GM12878 (cell line): ENCODE data around the gene CDKN1B. TPM values are rescaled to one million over a fixed set of nuclear protein-coding genes. Genes with fewer than 3 reads are reported as not detected.

ENCODE experiments used
- BCL3 ChIP-seq: IDR thresholded peaks from 2 replicates; pipeline ENCODE4 v1.6.1; 2011; ENCODE audit warnings: borderline replicate concordance, low read depth, mild to moderate bottlenecking, moderate library complexity, low read length; ENCODE audit not compliant: insufficient read depth, poor library complexity, severe bottlenecking
- EGR1 ChIP-seq, 2 experiments: IDR thresholded peaks; 1 replicate in 1 of 2; 2 replicates in 1 of 2; pipeline ENCODE4 v1.6.1; 2011 to 2012; ENCODE audit warnings: low read depth in 2 of 2, low read length in 2 of 2, borderline replicate concordance in 1 of 2, mild to moderate bottlenecking in 1 of 2, moderate library complexity in 1 of 2
- HDGF ChIP-seq: fragments of 450-650 bp; IDR thresholded peaks from 2 replicates; pipeline ENCODE4 v1.6.1; 2016; ENCODE audit warnings: antibody characterized with exemption
- HSF1 ChIP-seq: fragments of 150-350 bp; IDR thresholded peaks from 2 replicates; pipeline ENCODE4 v1.6.1; 2014; ENCODE audit warnings: mild to moderate bottlenecking, low read depth, low read length
- IRF3 ChIP-seq: fragments of 450-650 bp; IDR thresholded peaks from 2 replicates; pipeline ENCODE4 v1.6.1; 2014; ENCODE audit warnings: mild to moderate bottlenecking
- KLF5 ChIP-seq: fragments of 450-650 bp; IDR thresholded peaks from 2 replicates; pipeline ENCODE4 v1.6.1; 2014; ENCODE audit warnings: mild to moderate bottlenecking; ENCODE audit not compliant: partially characterized antibody
- LARP7 ChIP-seq: fragments of 450-650 bp; IDR thresholded peaks from 2 replicates; pipeline ENCODE4 v1.6.1; 2017; ENCODE audit warnings: mild to moderate bottlenecking
- RAD21 ChIP-seq: IDR thresholded peaks from 2 replicates; pipeline ENCODE4 v1.6.1; 2011; ENCODE audit warnings: mild to moderate bottlenecking, low read depth, low read length, moderate library complexity; ENCODE audit not compliant: insufficient read depth
- SMARCA5 ChIP-seq: fragments of 450-650 bp; IDR thresholded peaks from 2 replicates; pipeline ENCODE4 v1.6.1; 2017; ENCODE audit warnings: mild to moderate bottlenecking
- STAT1 ChIP-seq: fragments of 450-650 bp; conservative IDR thresholded peaks from 2 replicates; pipeline ENCODE4 v1.6.1; 2014; ENCODE audit warnings: antibody characterized with exemption, mild to moderate bottlenecking
- TCF7 ChIP-seq: IDR thresholded peaks from 2 replicates; pipeline ENCODE4 v1.6.1; 2014; ENCODE audit warnings: antibody characterized with exemption, borderline replicate concordance
- ZZZ3 ChIP-seq: IDR thresholded peaks from 2 replicates; pipeline ENCODE4 v1.6.1; 2011; ENCODE audit warnings: low read depth; ENCODE audit not compliant: control insufficient read depth, insufficient read length
- polyA plus RNA-seq, 11 experiments: library from polyadenylated mRNA; depleted of rRNA in 4 of 11; unstranded in 6 of 11; stranded (reverse) in 5 of 11; fragments of >200 nt; fragmentation: Nextera tagmentation in 4 of 11; fragmentation: Illumina TruSeq in 1 of 11; extraction: Ambion mirVana in 4 of 11; extraction: Trizol in 1 of 11; gene quantifications; 1 replicate in 1 of 11; 2 replicates in 10 of 11; pipeline versions ENCODE4 v1.2.1 to v1.2.3, GENCODE V29; 2011 to 2016; ENCODE audit warnings: inconsistent platforms in 2 of 11, missing spikeins in 2 of 11, low read depth in 1 of 11
- total RNA-seq, 4 experiments: library from RNA; depleted of rRNA in 3 of 4; stranded (reverse); fragments of >200 nt in 3 of 4; fragmentation: Illumina TruSeq in 1 of 4; extraction: Trizol in 1 of 4; gene quantifications; 2 replicates each; pipeline versions ENCODE4 v1.2.1 to v1.2.3, GENCODE V29; 2013 to 2021
- TF ChIP-seq, protein P1 (sequence below): fragments of 450-650 bp; formaldehyde crosslinking; IDR thresholded peaks from 2 replicates; pipeline ENCODE4 v1.4.0; 2020; ENCODE audit warnings: mild to moderate bottlenecking, moderate library complexity
- TF ChIP-seq, protein P2 (sequence below): fragments of 450-650 bp; formaldehyde crosslinking; IDR thresholded peaks from 2 replicates; pipeline ENCODE4 v1.5.0; 2022; ENCODE audit warnings: mild to moderate bottlenecking, missing genetic modification characterization

Gene CDKN1B
- total and polyA plus RNA-seq, 10 of the 15 experiments (the other 5 are each of a cell fraction or from before 2014, with no cell fraction given) = 4.2 to 39.1 (median 23.1) TPM

GRCh38 chr12:12715459-12716150 is 1.6 kb upstream of the CDKN1B start (continued):
- TF ChIP-seq KLF5 (no peak), RAD21 (no peak), TCF7 (peak; percentile 98), LARP7 (no peak), IRF3 (no peak), BCL3 (no peak), HSF1 (no peak), ZZZ3 (no peak), HDGF (0 out of 2 replicates have a peak, but pooled peaks have one; percentile 15), EGR1 (IDR thresholded peaks at IDR 0.05; ENCODE audit: borderline replicate concordance in 1 of 2, low read depth in 2 of 2, low read length in 2 of 2) (no peak), SMARCA5 (no peak), STAT1 (no peak)
- TF ChIP-seq, protein P1, sequence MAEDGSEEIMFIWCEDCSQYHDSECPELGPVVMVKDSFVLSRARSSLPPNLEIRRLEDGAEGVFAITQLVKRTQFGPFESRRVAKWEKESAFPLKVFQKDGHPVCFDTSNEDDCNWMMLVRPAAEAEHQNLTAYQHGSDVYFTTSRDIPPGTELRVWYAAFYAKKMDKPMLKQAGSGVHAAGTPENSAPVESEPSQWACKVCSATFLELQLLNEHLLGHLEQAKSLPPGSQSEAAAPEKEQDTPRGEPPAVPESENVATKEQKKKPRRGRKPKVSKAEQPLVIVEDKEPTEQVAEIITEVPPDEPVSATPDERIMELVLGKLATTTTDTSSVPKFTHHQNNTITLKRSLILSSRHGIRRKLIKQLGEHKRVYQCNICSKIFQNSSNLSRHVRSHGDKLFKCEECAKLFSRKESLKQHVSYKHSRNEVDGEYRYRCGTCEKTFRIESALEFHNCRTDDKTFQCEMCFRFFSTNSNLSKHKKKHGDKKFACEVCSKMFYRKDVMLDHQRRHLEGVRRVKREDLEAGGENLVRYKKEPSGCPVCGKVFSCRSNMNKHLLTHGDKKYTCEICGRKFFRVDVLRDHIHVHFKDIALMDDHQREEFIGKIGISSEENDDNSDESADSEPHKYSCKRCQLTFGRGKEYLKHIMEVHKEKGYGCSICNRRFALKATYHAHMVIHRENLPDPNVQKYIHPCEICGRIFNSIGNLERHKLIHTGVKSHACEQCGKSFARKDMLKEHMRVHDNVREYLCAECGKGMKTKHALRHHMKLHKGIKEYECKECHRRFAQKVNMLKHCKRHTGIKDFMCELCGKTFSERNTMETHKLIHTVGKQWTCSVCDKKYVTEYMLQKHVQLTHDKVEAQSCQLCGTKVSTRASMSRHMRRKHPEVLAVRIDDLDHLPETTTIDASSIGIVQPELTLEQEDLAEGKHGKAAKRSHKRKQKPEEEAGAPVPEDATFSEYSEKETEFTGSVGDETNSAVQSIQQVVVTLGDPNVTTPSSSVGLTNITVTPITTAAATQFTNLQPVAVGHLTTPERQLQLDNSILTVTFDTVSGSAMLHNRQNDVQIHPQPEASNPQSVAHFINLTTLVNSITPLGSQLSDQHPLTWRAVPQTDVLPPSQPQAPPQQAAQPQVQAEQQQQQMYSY (CRISPR knock-in tag) = no peak
- TF ChIP-seq, protein P2, sequence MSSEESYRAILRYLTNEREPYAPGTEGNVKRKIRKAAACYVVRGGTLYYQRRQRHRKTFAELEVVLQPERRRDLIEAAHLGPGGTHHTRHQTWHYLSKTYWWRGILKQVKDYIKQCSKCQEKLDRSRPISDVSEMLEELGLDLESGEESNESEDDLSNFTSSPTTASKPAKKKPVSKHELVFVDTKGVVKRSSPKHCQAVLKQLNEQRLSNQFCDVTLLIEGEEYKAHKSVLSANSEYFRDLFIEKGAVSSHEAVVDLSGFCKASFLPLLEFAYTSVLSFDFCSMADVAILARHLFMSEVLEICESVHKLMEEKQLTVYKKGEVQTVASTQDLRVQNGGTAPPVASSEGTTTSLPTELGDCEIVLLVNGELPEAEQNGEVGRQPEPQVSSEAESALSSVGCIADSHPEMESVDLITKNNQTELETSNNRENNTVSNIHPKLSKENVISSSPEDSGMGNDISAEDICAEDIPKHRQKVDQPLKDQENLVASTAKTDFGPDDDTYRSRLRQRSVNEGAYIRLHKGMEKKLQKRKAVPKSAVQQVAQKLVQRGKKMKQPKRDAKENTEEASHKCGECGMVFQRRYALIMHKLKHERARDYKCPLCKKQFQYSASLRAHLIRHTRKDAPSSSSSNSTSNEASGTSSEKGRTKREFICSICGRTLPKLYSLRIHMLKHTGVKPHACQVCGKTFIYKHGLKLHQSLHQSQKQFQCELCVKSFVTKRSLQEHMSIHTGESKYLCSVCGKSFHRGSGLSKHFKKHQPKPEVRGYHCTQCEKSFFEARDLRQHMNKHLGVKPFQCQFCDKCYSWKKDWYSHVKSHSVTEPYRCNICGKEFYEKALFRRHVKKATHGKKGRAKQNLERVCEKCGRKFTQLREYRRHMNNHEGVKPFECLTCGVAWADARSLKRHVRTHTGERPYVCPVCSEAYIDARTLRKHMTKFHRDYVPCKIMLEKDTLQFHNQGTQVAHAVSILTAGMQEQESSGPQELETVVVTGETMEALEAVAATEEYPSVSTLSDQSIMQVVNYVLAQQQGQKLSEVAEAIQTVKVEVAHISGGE = no peak
